Measurements from ENCODE around the gene RBMS1.
"Not testable (repeated sequence)": the region's sequence is repeated elsewhere in the genome, so short reads cannot be mapped to it uniquely, and the experiment has no call there.

Gene RBMS1

DNA sequence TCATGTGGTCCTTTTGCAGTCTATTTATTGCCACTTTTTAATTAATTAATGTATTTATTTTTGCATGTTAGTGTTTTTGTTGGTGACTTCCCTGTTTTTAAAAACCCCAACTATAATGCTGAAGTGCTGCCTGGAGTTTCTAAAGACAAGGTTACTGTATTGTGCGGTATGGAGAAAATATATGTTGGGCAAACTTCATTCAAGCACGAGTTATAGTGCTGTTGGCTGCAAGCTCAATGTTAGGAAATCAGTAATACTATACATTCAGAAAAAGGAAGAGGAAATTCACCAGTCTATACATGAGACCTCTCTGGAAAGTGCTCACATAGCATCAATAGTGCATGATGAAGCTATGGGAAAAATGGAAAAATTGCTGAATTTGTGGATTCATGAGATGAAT, 15.4 kb upstream of the RBMS1 start:
- peaks cover 11% of the 10 kb centered on the region for H3K4me1 Mint-ChIP-seq
- no peak overlapping the region for H3K27ac Mint-ChIP-seq
- ATAC-seq: no peak
- H3K36me3 Mint-ChIP-seq: peaks cover 10% of the 10 kb centered on the region
- DNase-seq (ENCODE audit: low spot score in 2 of 2): no peak
- H3K9me3 Mint-ChIP-seq: no peaks in the 10 kb centered on the region
- no peak overlapping the region for H3K4me3 Mint-ChIP-seq

DNA sequence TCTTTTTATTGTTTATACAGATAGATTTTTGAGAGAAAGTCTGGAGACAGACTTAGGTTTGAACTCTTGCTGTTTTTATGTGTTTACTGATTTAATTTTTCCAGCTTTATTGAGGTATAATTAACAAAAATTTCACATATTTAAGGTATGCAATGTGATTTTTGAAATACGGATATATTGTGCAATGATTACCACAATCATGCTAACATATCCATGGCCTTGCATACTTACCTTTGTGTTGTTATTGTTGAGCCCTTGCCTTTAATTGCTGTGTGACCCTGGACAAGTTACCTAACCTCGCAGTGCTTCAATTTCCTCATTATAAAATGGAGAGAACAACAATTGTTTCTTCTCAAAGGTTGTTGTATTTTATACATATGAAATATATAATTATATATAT, 13.9 kb upstream of the RBMS1 start:
- no peaks in the 10 kb centered on the region for H3K9me3 Mint-ChIP-seq

DNA sequence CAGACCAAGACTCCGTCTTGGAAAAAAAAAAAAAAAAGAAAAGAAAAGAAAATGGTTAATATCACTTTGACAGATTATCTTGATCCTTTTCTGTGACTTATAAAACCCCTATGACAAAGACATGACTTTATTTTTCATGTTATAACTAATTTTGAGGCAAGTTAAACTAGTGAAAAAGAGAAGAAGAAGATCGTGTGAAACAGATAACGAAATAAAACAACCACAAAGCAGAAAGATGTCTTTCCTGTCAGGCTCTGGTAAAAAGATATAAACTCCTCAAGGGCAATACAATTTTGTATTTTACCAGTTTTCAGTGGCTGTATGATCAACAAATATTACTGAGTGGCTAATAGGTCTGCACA, 13.4 kb upstream of the RBMS1 start:
- ATAC-seq: peak; percentile 90
- H3K36me3 Mint-ChIP-seq: peaks cover 10% of the 10 kb centered on the region
- peak overlapping the region; percentile 27 for H3K4me3 Mint-ChIP-seq
- DNase-seq (ENCODE audit: low spot score in 2 of 2): no peak
- peaks cover 11% of the 10 kb centered on the region for H3K4me1 Mint-ChIP-seq
- peak overlapping the region; percentile 56 for H3K27ac Mint-ChIP-seq
- no peaks in the 10 kb centered on the region for H3K9me3 Mint-ChIP-seq

More for the DNA sequence above, 13.9 kb upstream of the RBMS1 start:
- Mint-ChIP-seq H3K4me3 (peak overlapping the region; percentile 27), H3K27ac (peak overlapping the region; percentile 56), H3K36me3 (peaks cover 10% of the 10 kb centered on the region), H3K4me1 (peaks cover 11% of the 10 kb centered on the region)
- DNase-seq (ENCODE audit: low spot score in 2 of 2) (no peak), ATAC-seq (no peak)

DNA sequence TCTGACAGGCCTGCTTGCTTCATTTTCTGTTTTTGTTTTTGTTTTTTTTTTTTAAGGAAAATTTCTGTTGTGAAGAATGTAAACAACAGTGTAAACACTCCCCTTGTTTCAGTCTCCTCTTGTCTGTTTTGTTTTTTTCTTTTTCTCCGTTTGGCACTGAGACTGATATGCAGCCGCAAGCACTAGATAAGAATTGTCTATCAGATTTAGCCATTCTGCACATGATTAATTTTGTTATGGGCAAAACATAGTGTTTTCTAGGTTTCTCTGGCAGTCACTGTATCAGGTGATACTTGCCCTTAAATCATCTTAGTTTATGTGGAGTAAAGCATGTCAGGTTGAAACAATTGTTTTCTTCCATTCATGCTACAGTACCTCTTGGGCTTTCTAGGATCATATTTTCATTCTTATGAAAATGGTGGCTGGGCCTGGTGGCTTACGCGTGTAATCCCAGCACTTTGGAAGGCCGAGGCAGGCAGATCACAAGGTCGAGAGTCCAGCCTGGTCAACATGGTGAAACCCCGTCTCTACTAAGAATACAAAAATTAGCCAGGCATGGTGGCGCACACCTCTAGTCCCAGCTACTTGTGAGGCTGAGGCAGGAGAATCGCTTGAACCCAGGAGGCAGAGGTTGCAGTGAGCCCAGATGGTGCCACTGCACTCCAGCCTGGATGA, 12.9 kb upstream of the RBMS1 start:
- Mint-ChIP-seq H3K4me1 (peaks cover 11% of the 10 kb centered on the region), H3K9me3 (no peaks in the 10 kb centered on the region), H3K4me3 (peak overlapping the region; percentile 27), H3K36me3 (peaks cover 10% of the 10 kb centered on the region), H3K27ac (peak overlapping the region; percentile 56)
- DNase-seq (ENCODE audit: low spot score in 2 of 2) (no peak), ATAC-seq (no peak)

DNA sequence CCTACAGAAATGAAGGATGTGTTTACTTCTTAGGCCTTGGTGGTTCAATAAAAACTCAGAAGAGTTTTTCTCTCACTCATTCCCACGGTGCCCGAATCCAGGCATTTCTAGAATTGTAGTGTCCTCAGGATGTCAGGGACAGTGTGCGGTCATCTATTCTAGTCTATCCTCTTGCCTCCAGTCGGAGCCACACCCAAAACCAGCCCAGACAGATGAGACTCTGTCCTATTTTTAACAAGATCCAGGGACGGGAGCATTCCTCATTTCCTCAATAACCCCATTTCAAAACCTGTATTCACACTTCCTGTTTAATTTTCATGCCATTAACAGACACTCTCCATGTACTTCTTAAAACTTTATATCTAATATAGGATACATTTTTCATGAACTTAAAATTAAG, 11.6 kb upstream of the RBMS1 start:
- DNase-seq (ENCODE audit: low spot score in 2 of 2): no peak
- no peak overlapping the region for H3K27ac Mint-ChIP-seq
- H3K4me1 Mint-ChIP-seq: peaks cover 11% of the 10 kb centered on the region

DNA sequence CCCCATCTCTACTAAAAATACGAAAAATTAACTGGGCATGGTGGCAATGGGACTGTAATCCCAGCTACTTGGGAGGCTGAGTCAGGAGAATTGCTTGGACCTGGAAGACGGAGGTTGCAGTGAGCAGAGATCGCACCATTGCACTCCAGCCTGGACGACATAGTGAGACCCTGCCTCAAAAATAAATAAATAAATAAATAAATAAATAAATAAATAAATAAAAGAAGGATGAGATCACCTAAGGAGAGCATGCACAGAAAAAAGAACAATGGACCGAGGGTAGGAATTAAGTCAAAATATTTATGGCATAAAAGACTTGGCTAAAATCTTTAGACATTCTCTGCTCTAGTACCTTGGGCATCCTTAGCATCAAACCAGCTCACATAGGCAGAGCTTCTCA, 8.9 kb upstream of the RBMS1 start:
- ATAC-seq (no peak), DNase-seq (ENCODE audit: low spot score in 2 of 2) (no peak)
- Mint-ChIP-seq H3K4me1 (peaks cover 11% of the 10 kb centered on the region), H3K4me3 (no peak overlapping the region), H3K9me3 (no peaks in the 10 kb centered on the region), H3K27ac (no peak overlapping the region), H3K36me3 (peaks cover 6% of the 10 kb centered on the region)

More for the DNA sequence above, 11.6 kb upstream of the RBMS1 start:
- Mint-ChIP-seq H3K4me3 (no peak overlapping the region), H3K9me3 (no peaks in the 10 kb centered on the region), H3K36me3 (peaks cover 10% of the 10 kb centered on the region)
- ATAC-seq: no peak

DNA sequence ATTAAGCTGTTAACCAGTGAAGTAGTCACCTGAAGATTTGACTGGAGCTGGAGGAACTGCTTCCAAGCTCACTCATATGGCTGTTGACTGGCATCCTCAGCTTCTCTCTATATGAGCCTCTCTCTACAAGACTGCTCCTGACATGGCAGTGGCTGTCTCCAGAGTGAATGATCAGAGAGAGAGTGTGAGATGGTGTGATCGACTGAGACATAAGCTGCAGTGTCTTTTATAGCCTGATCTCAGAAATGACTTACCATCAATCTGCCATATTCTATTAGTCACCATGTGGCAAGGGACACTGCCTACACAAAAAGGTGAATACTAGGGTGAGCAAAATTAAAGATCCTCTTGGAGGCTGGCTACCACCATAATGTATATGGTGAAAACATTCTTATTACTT, 7.8 kb upstream of the RBMS1 start:
- Mint-ChIP-seq H3K4me3 (no peak overlapping the region), H3K9me3 (no peaks in the 10 kb centered on the region), H3K36me3 (no peaks in the 10 kb centered on the region), H3K4me1 (peaks cover 4% of the 10 kb centered on the region), H3K27ac (no peak overlapping the region)
- DNase-seq (ENCODE audit: low spot score in 2 of 2) (no peak), ATAC-seq (peak; percentile 82)

DNA sequence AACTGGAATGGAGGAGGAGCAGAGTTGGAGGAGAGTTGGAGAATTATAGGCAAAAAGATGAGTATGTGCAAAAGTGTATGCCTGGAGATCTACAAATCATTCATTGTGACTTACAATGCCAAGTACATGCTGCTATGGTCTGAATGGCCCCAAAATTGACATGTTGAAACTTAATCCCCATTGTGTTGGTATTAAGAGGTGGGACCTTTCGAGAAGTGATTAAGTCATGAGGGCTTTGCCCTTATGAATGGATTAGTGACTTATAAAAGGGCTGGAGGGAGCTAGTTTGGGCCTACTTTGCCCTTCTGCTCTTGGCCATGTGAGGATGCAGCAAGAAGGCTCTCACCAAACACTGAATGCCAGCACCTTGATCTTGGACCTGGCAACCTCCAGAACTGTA, 6.3 kb upstream of the RBMS1 start:
- peaks cover 9% of the 10 kb centered on the region for H3K4me1 Mint-ChIP-seq
- ATAC-seq (no peak), DNase-seq (ENCODE audit: low spot score in 2 of 2) (no peak)
- no peaks in the 10 kb centered on the region for H3K36me3 Mint-ChIP-seq
- H3K4me3 Mint-ChIP-seq: no peak overlapping the region
- no peak overlapping the region for H3K27ac Mint-ChIP-seq
- no peaks in the 10 kb centered on the region for H3K9me3 Mint-ChIP-seq

DNA sequence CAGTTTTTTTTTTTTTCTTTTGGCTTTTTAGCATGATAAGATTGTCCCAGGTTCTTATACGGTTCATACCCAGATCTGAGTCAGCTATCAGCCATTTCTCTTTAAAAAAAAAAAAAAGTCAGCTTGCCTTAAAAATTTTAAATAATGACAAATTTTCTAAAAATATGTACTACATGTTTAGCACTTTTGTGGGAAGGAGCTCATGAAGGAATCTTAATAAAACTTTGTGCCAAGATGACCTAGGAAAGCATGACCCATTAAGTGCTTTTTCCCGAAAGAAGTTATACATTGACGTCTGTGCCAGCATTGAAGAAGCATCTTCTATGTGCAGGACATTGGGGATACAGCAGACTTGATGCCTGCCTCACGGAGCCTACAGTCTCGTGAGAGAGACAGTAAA, 4.5 kb upstream of the RBMS1 start:
- Mint-ChIP-seq H3K36me3 (peaks cover 3% of the 10 kb centered on the region), H3K4me3 (no peak overlapping the region), H3K9me3 (no peaks in the 10 kb centered on the region), H3K4me1 (peaks cover 14% of the 10 kb centered on the region), H3K27ac (no peak overlapping the region)
- no peak for DNase-seq (ENCODE audit: low spot score in 2 of 2)
- no peak for ATAC-seq

DNA sequence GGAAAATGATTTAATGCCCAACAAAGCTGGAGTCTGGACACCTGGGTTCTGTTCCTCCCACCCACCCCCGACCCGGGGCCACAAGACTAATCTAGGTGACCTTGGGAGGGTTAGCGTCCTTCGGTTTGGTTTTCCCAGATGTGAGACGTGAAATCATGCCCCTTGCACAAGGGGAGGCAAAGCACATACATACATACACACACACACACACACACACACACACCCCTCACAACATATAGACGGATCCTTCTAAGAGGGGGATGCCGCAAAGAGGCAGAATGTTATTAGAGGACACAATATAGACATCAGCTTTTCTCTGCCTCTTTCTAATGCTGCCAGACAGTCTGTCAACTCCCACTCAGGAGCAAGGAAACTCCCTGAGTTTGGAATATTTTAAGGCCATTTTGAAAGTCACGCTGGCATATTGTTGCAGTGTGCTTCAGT, 616 bp upstream of the RBMS1 start:
- peaks cover 25% of the 10 kb centered on the region for H3K36me3 Mint-ChIP-seq
- no peaks in the 10 kb centered on the region for H3K9me3 Mint-ChIP-seq
- DNase-seq (ENCODE audit: low spot score in 2 of 2) (no peak), ATAC-seq (no peak)
- H3K27ac Mint-ChIP-seq: peak overlapping the region; percentile 95
- peaks cover 14% of the 10 kb centered on the region for H3K4me1 Mint-ChIP-seq
- H3K4me3 Mint-ChIP-seq: peak overlapping the region; percentile 82

DNA sequence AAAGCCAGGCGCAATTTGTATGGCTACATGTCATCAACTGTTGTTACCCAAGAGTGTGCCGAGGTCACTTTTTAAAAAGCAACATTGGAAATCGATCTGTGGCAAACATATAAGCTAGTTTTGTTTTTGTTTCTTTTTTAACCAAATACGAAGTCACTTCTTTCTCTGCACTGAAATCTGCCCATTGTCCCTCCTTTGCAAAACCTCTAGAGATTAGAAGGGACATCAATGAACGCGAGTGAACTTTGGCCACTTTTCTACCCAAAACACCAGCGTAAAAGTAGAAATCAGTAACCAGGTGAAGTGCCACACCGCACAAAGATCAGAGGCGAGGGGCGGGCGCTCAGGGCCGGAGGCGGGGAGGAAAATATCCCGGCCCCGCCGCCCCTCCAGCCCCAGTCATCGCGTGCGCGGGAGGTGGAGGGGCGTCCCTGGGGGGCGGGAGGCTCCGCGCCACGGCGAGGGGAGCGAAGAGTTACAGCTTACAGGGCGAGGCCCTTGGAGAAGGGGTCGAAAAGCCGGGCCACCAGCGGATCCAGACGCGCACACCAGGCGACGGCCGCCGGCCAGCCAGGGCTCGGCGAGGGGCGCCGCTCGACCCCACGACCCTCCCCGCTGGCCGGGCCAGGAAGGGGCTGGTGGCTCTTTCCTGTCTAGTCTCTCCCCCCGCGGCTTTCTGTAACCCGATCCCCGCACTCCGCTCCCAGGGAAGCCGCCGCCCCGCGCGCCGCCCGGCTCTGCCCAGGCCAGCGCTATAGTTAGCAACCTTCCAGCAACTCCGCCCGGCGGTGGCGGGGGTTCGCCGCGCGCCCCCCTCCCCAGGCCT, 993 bp downstream of the RBMS1 start:
- ATAC-seq (peak; percentile 67), DNase-seq (ENCODE audit: low spot score in 2 of 2) (peak; percentile 34 to 66)
- Mint-ChIP-seq H3K27ac (peak overlapping the region; percentile 95), H3K4me1 (peaks cover 22% of the 10 kb centered on the region), H3K36me3 (peaks cover 25% of the 10 kb centered on the region), H3K4me3 (peak overlapping the region; percentile 82), H3K9me3 (no peaks in the 10 kb centered on the region)

DNA sequence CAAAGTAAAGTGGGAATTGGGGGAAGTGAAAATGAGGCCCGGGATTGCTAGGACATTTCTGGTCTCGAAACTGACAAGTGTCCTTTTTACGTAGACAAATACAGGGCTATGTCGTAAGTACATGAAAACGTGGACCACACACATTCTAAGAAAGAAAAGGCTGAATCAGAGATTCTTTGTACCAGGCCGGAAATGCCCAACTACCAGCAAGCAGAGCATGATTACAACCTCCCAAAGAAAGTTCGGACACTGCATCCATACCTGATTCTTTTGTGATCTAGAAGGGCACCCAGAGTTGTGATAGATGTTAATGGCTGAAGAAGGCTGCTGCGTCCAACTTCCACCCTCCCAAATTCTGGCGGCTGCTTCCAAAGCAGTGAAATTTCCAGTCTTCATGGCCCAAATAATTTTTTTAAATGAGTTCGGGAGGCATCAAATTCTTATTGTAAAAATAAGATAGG, 1.7 kb downstream of the RBMS1 start:
- Mint-ChIP-seq H3K4me3 (peak overlapping the region; percentile 82), H3K9me3 (no peaks in the 10 kb centered on the region), H3K27ac (peak overlapping the region; percentile 95), H3K36me3 (peaks cover 25% of the 10 kb centered on the region), H3K4me1 (peaks cover 28% of the 10 kb centered on the region)
- ATAC-seq (peak; percentile 52), DNase-seq (ENCODE audit: low spot score in 2 of 2) (no peak)

DNA sequence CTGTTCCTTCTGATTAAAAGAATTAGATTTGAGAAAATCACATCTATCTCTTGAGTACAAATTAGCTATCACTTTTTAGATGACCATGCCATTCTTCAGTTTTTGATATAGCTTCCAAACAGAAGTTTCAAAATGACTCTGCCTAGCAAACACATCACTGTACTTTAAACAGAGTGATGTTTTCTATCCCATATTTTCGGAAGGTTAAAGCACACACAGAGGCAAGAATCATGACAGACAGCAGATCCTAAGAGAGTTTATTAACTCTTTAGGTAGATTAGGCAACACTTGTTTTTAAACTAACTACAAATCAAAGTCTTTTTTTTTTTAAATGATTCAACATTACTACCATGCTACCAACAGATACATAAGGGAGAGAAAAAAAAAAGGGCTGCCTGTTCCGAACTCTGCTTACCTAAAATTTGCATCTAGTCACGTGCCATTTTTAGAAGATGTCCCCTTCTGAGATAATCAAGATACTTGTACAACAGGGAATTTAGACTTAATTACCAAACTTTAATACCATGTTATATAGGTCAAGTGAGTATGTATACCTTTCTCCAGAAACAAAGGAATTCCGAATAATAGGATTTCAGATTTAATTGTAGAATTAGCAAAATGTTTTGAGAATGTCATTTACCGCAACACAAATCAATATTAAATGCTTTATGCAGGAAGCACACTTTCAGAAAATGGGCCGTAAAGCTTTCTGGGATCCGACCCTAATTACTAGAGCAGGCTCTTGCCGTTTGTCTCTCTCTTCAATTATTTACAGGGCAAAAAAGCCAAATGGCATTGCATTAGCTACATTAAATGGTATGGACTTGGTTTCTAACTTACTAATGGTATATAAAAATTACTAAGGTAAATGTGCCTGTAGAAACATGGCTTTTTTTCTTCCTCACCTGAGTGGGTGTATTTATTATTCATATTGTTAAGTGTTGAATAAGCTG, 2.6 kb downstream of the RBMS1 start:
- Mint-ChIP-seq H3K9me3 (no peaks in the 10 kb centered on the region), H3K4me3 (peak overlapping the region; percentile 82), H3K36me3 (peaks cover 25% of the 10 kb centered on the region), H3K27ac (peak overlapping the region; percentile 95), H3K4me1 (peaks cover 28% of the 10 kb centered on the region)
- ATAC-seq (no peak), DNase-seq (ENCODE audit: low spot score in 2 of 2) (no peak)

DNA sequence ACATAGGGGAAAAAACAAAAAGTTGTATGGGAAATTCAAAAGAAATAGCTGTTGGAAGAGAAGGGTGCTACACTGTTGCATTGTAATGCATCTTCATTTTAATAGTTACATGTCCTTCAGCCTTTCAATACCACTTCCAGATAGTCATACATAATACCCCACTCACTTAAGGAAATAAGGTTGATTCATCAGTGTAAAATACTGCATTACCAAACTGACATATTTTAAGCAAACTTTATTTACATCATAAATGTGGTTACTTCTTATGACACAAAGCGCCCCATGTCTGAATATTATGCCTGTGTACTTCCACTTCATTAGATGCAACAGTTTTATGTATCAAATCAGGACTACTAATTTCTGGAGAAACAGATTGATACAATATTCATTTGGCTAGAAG, 4.5 kb downstream of the RBMS1 start:
- H3K4me3 Mint-ChIP-seq: peak overlapping the region; percentile 32
- peaks cover 25% of the 10 kb centered on the region for H3K36me3 Mint-ChIP-seq
- ATAC-seq: peak; percentile 77
- no peak for DNase-seq (ENCODE audit: low spot score in 2 of 2)
- H3K27ac Mint-ChIP-seq: peak overlapping the region; percentile 76
- H3K4me1 Mint-ChIP-seq: peaks cover 24% of the 10 kb centered on the region
- no peaks in the 10 kb centered on the region for H3K9me3 Mint-ChIP-seq

DNA sequence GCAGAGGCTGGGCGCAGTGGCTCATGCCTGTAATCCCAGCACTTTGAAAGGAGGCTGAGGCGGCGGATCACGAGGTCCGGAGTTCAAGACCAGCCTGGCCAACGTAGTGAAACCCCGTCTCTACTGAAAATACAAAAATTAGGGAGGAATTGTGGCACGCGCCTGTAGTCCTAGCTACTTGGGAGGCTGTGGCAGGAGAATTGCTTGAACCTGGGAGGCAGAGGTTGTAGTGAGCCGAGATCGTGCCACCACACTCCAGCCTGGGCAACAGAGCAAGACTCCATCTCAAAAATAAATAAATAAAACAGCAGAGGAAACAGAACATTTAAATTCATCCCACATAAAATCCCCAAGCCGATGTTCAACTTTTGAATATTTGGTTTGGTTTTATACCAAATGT, 5.3 kb downstream of the RBMS1 start:
- DNase-seq (ENCODE audit: low spot score in 2 of 2); H3K9me3 Mint-ChIP-seq; ATAC-seq: not testable (repeated sequence)
- H3K4me1 Mint-ChIP-seq: peaks cover 29% of the 10 kb centered on the region
- H3K27ac Mint-ChIP-seq: peak overlapping the region; percentile 29
- H3K4me3 Mint-ChIP-seq: peak overlapping the region; percentile 26
- H3K36me3 Mint-ChIP-seq: peaks cover 24% of the 10 kb centered on the region

Data from stimulated activated effector memory CD8-positive, alpha-beta T cell treated with anti-CD3 and anti-CD28 coated beads, Interleukin-12 subunit alpha, Interleukin-12 subunit beta, amount 100 ng/mL, for 72 hours (primary cell).